HepG2 (cell line): ENCODE measurements around the gene HSPA1L. TPM values are rescaled to one million over a fixed set of nuclear protein-coding genes. Genes with fewer than 3 reads are reported as not detected.

ENCODE experiments used
- AFF4 ChIP-seq: sonication (generic); formaldehyde crosslinking; IDR thresholded peaks from 2 replicates; pipeline ENCODE4 v1.4.0; 2020; ENCODE audit warnings: missing genetic modification reagents
- ELF3 ChIP-seq: IDR thresholded peaks from 2 replicates; pipeline ENCODE4 v1.6.1; 2016; ENCODE audit warnings: missing genetic modification reagents, missing compliant biosample characterization
- ERF ChIP-seq: IDR thresholded peaks from 2 replicates; pipeline ENCODE4 v1.6.1; 2018; ENCODE audit warnings: missing biosample characterization, missing genetic modification reagents
- KDM6A ChIP-seq: IDR thresholded peaks from 2 replicates; pipeline ENCODE4 v1.6.1; 2016; ENCODE audit warnings: low read depth
- KMT2B ChIP-seq: IDR thresholded peaks from 2 replicates; pipeline ENCODE4 v1.6.1; 2016; ENCODE audit warnings: missing genetic modification reagents, missing compliant biosample characterization
- MAZ ChIP-seq, 2 experiments: sonication (generic) in 1 of 2; formaldehyde crosslinking in 1 of 2; IDR thresholded peaks; 2 replicates each; pipeline versions ENCODE4 v1.5.0 to v1.6.1; 2012 to 2020; ENCODE audit warnings: low read depth in 2 of 2, mild to moderate bottlenecking in 2 of 2, borderline replicate concordance in 1 of 2, improper control_type of control experiment in 1 of 2, low read length in 1 of 2, missing genetic modification reagents in 1 of 2, moderate library complexity in 1 of 2
- MEF2D ChIP-seq: sonication (generic); formaldehyde crosslinking; IDR thresholded peaks from 2 replicates; pipeline ENCODE4 v1.5.1; 2020; ENCODE audit warnings: mild to moderate bottlenecking, missing genetic modification reagents
- NCOA5 ChIP-seq: sonication (generic); formaldehyde crosslinking; IDR thresholded peaks from 2 replicates; pipeline ENCODE4 v1.4.0; 2020; ENCODE audit warnings: missing genetic modification reagents
- NFAT5 ChIP-seq: sonication (generic); formaldehyde crosslinking; IDR thresholded peaks from 2 replicates; pipeline ENCODE4 v1.4.0; 2020; ENCODE audit warnings: missing genetic modification reagents
- RNF219 ChIP-seq: sonication (generic); formaldehyde crosslinking; IDR thresholded peaks from 2 replicates; pipeline ENCODE4 v1.5.0; 2020; ENCODE audit warnings: mild to moderate bottlenecking, missing genetic modification reagents
- SATB2 ChIP-seq: sonication (generic); formaldehyde crosslinking; IDR thresholded peaks from 2 replicates; pipeline ENCODE4 v1.5.0; 2020; ENCODE audit warnings: missing genetic modification reagents
- SMAD3 ChIP-seq: sonication (generic); formaldehyde crosslinking; IDR thresholded peaks from 2 replicates; pipeline ENCODE4 v1.4.0; 2020; ENCODE audit warnings: missing genetic modification reagents
- SMARCE1 ChIP-seq: fragments of 450-650 bp; IDR thresholded peaks from 2 replicates; pipeline ENCODE4 v1.6.1; 2017; ENCODE audit warnings: borderline replicate concordance
- THAP8 ChIP-seq: sonication (generic); formaldehyde crosslinking; IDR thresholded peaks from 2 replicates; pipeline ENCODE4 v1.5.1; 2020; ENCODE audit warnings: missing genetic modification reagents, mild to moderate bottlenecking, borderline replicate concordance
- ZBTB3 ChIP-seq: sonication (generic); formaldehyde crosslinking; IDR thresholded peaks from 2 replicates; pipeline ENCODE4 v1.4.0; 2020; ENCODE audit warnings: low read depth, mild to moderate bottlenecking, moderate library complexity, missing genetic modification reagents, borderline replicate concordance
- ZFP36L1 ChIP-seq: sonication (generic); formaldehyde crosslinking; IDR thresholded peaks from 2 replicates; pipeline ENCODE4 v1.8.0; 2022; ENCODE audit warnings: mild to moderate bottlenecking, missing genetic modification reagents, moderate library complexity
- ZNF556 ChIP-seq: sonication (generic); formaldehyde crosslinking; IDR thresholded peaks from 2 replicates; pipeline ENCODE4 v1.4.0; 2020; ENCODE audit warnings: mild to moderate bottlenecking, missing genetic modification reagents, borderline replicate concordance
- polyA plus RNA-seq, 8 experiments: library from polyadenylated mRNA; depleted of rRNA in 3 of 8; stranded (reverse) in 7 of 8; unstranded in 1 of 8; fragments of >200 nt; fragmentation: Illumina TruSeq in 4 of 8; extraction: Trizol in 4 of 8; gene quantifications; 2 replicates each; pipeline versions ENCODE4 v1.2.1 to v1.2.3, GENCODE V29; 2011 to 2016; ENCODE audit warnings: low read depth in 4 of 8, missing spikeins in 1 of 8, mixed read lengths in 1 of 8; ENCODE audit not compliant: insufficient read depth in 1 of 8
- total RNA-seq, 5 experiments: library from RNA; depleted of rRNA; stranded (reverse); fragments of >200 nt; fragmentation: Illumina TruSeq; extraction: Trizol; gene quantifications; 2 replicates each; pipeline ENCODE4 v1.2.3, GENCODE V29; 2016; ENCODE audit warnings: low read depth in 1 of 5

Gene HSPA1L
- total and polyA plus RNA-seq, 2 of the 13 experiments (the other 11 are each of a cell fraction or from before 2014, with no cell fraction given): 0.55 to 1.0 TPM

GRCh38 chr6:31815025-31815838 lies at the start of gene HSPA1L, which contains the start of gene HSPA1A (continued):
- TF ChIP-seq RNF219 (CRISPR knock-in tag) (no peak), KMT2B (CRISPR knock-in tag) (no peak), SATB2 (no peak), MEF2D (CRISPR knock-in tag) (no peak), SMARCE1 (no peak), KDM6A (no peak), NCOA5 (CRISPR knock-in tag) (no peak), ZBTB3 (no peak), SMAD3 (peak; percentile 67; the same call in 1 of the 2 replicates), MAZ (IDR thresholded peaks at IDR 0.05; ENCODE audit: borderline replicate concordance, low read depth, low read length) (peak; percentile 86; the same call in 1 of the 2 replicates), MAZ (CRISPR knock-in tag; IDR thresholded peaks at IDR 0.05; ENCODE audit: low read depth) (peak; percentile 40; the same call in 1 of the 2 replicates), ZNF556 (CRISPR knock-in tag) (no peak), THAP8 (CRISPR knock-in tag) (no peak), ERF (CRISPR knock-in tag) (no peak; the same call in 1 of the 2 replicates), ELF3 (CRISPR knock-in tag) (peak; percentile 58; the same call in 1 of the 2 replicates), AFF4 (CRISPR knock-in tag) (no peak), ZFP36L1 (CRISPR knock-in tag) (0 out of 2 replicates have a peak, but pooled peaks have one; percentile 63), NFAT5 (CRISPR knock-in tag) (no peak)
